Embryonic facial prominence (tissue), 1 donor: Measurements from ENCODE around the gene SPATA2L.
"Not testable (repeated sequence)": the region's sequence is repeated elsewhere in the genome, so short reads cannot be mapped to it uniquely, and the experiment has no call there.

Experiments
- DNase-seq: peaks from one replicate; pipeline ENCODE4 v3.0.0-alpha.2; 2016; ENCODE audit errors: extremely low spot score

Gene SPATA2L

GRCh38 chr16:89706518-89707260, 5.2 kb upstream of the SPATA2L start:
- no peak for DNase-seq

- DNase-seq, result no peak
Observed at GRCh38 chr16:89705006-89705405, 3.5 kb upstream of the SPATA2L start.

- no peak for DNase-seq
Observed at GRCh38 chr16:89704281-89704680, 2.8 kb upstream of the SPATA2L start.

- DNase-seq, result no peak
Observed at GRCh38 chr16:89700649-89701424, 668 bp downstream of the SPATA2L start.

GRCh38 chr16:89700100-89700648, 1.3 kb downstream of the SPATA2L start:
- peak; percentile 93 for DNase-seq

GRCh38 chr16:89699629-89700099, 1.8 kb downstream of the SPATA2L start:
- DNase-seq, result not testable (repeated sequence)

- not testable (repeated sequence) for DNase-seq
Observed at GRCh38 chr16:89698717-89699116, 2.8 kb downstream of the SPATA2L start.

- DNase-seq, result no peak
Observed at GRCh38 chr16:89697616-89698331, 3.7 kb downstream of the SPATA2L start.

- DNase-seq, result no peak
Observed at GRCh38 chr16:89697161-89697615, 4.3 kb downstream of the SPATA2L start.

- no peak for DNase-seq
Observed at GRCh38 chr16:89696670-89697128, 4.8 kb downstream of the SPATA2L start.

- DNase-seq, result no peak
Observed at GRCh38 chr16:89695875-89696669, 5.4 kb downstream of the SPATA2L start.

GRCh38 chr16:89695086-89695874, 6.2 kb downstream of the SPATA2L start:
- no peak for DNase-seq

- DNase-seq, result not testable (repeated sequence)
Observed at GRCh38 chr16:89694784-89695085, 6.8 kb downstream of the SPATA2L start.

- no peak for DNase-seq
Observed at GRCh38 chr16:89693931-89694783, 7.3 kb downstream of the SPATA2L start.

GRCh38 chr16:89693289-89693731, 8.2 kb downstream of the SPATA2L start:
- no peak for DNase-seq

- no peak for DNase-seq
Observed at GRCh38 chr16:89691986-89692569, 9.4 kb downstream of the SPATA2L start.

GRCh38 chr16:89691231-89691985, 10.1 kb downstream of the SPATA2L start:
- no peak for DNase-seq

- DNase-seq, result no peak
Observed at GRCh38 chr16:89690392-89690901, 11.1 kb downstream of the SPATA2L start.
